ENCODE results near the gene BCR. TPM values are rescaled to one million over a fixed set of nuclear protein-coding genes. Genes with fewer than 3 reads are reported as not detected.
A peak's percentile ranks its signal among the peaks of the same experiment; 100 is the strongest.
"Not testable (repeated sequence)": the region's sequence is repeated elsewhere in the genome, so short reads cannot be mapped to it uniquely, and the experiment has no call there.

BCR gene
- total RNA-seq, 1 donor from 2014 or later = 18.1 TPM

DNA sequence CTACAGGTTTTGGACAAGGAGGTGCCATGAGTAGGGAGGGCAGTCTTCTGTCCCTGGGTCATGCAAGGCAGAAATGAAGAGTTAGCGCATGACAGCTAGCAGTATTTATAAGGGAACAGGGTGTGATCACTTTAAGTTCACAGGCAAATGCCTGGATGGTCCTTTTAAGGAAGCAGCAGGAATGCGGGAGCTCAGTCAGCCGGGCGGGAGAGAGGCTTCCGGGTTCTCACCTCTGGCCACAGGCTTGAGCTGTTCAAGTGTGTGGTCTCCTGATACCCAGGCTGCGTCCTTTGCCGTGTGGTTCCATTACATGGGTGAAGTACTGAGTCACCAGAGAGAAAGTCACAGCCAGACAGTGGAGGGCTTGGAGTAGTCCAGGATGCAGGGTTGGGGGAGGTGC lies 105.4 kb downstream of the BCR start:
- peak; percentile 16 for DNase-seq (ENCODE audit: low read depth)

DNA sequence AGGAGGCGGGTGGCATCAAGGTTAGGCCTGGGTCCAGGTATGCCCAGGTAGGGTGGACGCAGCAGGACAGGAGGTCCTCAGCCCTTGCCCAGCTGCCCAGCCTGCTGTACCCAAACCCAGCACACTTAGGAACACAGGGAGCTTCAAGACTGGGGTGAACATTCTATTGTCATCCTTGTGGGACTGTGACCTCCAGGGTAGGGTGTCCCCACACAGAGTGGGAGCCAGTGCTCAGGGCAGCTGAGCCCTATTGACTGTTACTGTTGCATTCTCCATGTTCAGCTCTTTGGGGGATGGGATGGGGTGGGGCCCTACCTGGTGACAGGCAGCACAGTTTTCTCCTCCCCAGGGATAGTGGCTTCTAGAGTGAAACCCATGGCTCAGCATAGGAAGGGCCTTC lies 106.0 kb downstream of the BCR start:
- DNase-seq (ENCODE audit: low read depth) = no peak

GRCh38 chr22:23287136-23288095 lies 107.1 kb downstream of the BCR start:
- DNase-seq (ENCODE audit: low read depth) = no peak

- no peak for DNase-seq (ENCODE audit: low read depth)
Observed at GRCh38 chr22:23288301-23289129, 108.2 kb downstream of the BCR start.

DNA sequence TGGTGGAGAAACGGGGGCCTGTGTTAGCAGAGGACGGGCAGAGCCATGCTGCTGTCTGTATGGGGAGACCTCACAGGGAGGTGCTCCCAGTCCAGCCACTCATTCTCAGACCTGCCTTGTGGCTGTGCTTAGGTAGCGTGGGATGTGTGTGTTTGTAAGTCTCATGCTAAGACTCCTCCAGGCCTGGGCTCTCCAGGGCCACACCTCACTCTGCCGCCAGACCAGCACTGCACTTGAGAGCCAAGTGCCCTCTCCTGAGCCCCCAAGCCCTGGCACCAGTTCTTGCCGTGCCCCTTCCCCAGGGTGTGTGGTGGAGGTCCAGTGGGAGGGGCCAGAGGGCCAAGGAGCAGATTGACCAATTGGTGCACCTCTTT lies 108.8 kb downstream of the BCR start:
- DNase-seq (ENCODE audit: low read depth) = no peak

- peak; percentile 47 for DNase-seq (ENCODE audit: low read depth)
Observed at GRCh38 chr22:23289851-23290724, 109.8 kb downstream of the BCR start.

- DNase-seq (ENCODE audit: low read depth) = no peak
Observed at GRCh38 chr22:23291806-23292452, 111.6 kb downstream of the BCR start.

GRCh38 chr22:23292453-23293350 lies 112.4 kb downstream of the BCR start:
- DNase-seq (ENCODE audit: low read depth) = no peak

DNA sequence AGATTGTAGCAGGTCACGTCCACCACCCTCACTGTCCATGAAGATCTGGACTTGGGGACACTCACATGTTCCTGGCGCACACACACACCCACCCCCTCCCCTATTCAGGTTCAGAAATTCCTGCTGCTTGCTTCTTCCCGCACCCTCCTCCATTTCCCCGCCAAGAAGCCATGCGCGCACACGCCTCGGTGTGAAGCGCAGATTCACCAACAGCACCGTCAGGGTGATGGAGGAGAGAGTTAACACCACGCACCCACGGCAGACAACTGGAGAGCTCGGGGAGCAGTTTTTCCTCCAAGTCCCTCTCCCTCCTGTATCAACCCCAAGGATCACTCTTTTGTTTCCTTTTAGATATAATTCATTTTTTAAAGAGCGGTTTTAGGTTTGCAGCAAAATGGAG lies 113.4 kb downstream of the BCR start:
- DNase-seq (ENCODE audit: low read depth) = no peak

DNA sequence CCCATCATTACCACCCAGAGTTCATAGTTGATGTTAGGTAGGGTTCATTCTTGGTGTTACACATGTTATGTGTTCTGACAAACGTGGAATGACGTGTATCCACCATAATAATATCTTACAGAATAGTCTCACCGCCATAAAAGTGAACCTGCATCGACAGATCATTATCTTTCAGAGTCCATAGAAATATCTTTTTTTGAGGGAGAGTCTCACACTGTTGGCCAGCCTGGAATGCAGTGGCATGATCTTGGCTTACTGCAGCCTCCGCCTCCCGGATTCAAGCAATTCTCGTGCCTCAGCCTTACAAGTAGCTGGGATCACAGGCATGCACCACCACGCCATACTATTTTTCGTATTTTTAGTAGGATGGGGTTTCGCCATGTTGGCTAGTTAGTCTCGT lies 113.9 kb downstream of the BCR start:
- no peak for DNase-seq (ENCODE audit: low read depth)

DNA sequence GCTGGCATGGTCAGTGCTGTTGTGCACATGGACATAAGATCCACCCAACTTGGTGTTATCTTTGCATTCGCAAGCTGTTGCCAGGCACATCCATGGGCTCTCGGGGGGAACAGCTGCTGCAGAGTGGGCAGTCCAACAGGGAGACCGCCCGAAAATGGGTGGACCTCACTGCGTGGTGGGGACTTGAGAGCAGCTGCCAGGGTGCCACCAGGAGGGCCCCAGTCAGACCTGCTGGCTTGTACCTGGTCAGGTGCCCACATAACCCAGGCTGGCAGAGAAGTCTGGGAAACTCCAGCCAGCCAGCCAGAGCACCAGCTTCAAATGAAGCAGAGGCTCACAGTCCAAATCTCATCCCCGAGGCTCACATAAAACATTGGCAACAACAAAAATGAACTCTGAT lies 120.2 kb downstream of the BCR start:
- DNase-seq (ENCODE audit: low read depth) = no peak

DNA sequence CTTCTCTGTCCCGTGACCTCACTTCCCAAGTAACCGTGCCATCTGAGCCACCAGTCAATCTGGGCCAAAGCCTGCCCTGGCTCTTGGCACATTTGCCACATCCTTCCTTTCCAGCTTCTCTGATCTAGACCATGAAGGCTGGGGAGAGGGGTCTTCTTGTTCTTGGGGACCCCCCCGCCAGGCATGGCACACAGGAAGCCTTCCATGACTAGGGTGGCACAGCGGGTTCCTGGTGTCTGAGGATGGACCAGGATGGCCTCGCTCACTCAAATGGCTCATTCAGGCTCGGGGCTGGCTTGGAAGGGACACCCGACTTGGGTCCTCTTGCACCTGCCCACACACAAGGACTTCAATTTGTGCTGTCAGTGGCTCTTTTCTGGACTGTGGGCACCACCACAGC lies 121.3 kb downstream of the BCR start:
- no peak for DNase-seq (ENCODE audit: low read depth)

DNA sequence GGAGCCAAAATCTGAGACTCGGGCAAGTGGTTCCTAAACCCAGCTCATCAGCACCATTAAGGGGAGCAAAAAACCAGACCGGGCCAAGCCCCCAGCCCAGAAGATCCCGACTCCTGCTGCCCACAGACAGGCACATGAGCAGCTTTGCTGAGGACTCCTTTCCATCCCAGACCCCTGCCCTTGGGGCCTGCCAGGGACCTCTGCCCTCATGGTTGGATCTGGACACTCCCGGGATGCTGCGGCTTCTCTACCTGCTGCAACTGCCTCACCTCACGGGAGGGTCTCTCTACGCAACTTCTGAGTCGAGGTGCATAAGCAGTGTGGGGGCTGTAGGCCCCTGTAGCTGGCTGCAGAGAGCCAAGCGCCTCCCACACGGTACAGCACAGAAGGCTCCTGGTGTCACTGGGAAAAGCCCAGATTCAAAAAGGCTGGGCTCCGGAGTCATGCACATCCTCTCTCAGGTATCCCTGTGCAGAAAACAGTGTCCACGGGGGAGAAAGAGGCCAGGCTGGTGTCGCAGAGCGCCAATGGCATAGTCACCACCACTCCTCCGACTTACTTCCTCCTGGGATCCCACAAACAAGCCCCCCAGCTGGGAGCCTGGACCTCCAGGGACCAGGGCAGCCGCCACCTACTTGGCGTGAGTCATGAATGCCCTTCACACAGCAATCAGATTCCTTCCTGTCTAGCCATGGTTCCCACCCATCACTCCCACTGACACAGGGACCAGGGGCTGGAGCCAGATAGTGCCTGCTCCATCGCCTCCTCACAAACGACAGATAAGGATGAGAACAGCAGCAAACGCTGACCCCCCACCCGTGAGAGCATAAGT lies 122.1 kb downstream of the BCR start:
- DNase-seq (ENCODE audit: low read depth) = no peak

- peak; percentile 24 for DNase-seq (ENCODE audit: low read depth)
Observed at GRCh38 chr22:23305321-23305910, 125.1 kb downstream of the BCR start.

DNA sequence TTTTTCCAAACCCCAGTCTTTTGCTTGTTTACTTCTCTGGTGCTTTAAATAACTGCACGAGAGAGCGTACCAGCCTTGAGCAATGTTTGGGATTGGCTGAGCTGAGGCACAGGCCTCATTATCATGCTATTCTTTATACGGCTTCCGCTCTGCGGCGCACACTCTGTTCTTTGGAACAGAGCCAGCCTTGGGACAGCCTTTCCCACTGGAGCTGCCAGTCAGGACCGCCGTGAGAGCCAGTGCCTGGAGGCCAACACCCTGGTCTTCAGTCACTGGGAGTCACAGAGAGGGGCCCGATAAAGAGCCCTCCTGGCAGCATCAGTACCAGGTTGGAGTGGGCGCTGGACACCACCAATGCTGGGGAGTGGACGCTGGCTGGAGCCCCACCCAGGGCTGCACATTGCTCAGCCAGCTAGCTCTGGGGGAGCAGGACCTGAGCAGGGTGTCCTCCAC lies 125.6 kb downstream of the BCR start:
- peak; percentile 50 for DNase-seq (ENCODE audit: low read depth)

GRCh38 chr22:23306438-23306921 lies 126.2 kb downstream of the BCR start:
- no peak for DNase-seq (ENCODE audit: low read depth)

- no peak for DNase-seq (ENCODE audit: low read depth)
Observed at GRCh38 chr22:23306926-23307325, 126.6 kb downstream of the BCR start.

DNA sequence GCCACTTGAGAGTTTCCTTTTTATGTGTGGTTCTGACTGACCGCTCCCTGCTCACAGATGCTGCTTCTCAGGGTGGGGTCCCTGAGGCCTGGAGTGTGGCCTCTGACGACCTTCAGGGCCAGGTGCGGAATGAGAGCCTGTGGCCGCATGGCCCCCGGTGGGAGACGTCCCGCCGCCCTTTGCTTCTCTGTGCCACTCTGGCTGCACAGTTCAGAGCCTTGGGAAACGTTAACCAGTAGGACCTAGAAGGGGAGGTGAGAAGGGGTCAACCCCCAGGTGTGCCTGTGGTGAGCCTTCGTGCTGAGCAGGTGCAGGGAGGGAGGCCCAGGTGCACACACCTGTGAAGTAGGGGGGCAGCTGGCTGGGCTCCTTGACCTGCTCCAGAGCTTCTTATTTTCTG lies 127.2 kb downstream of the BCR start:
- DNase-seq (ENCODE audit: low read depth) = not testable (repeated sequence)

Measured in myocyte (in vitro differentiated cells).